HEK293 (cell line): ENCODE results near the gene UBAP2.

Experiments
- CTCF ChIA-PET: fragments of 350-600 bp; formaldehyde crosslinking; extraction: SDS; loops from one replicate; lab custom pipeline; 2021; ENCODE audit warnings: antibody characterized with exemption; lab: Yijun Ruan, JAX
- POLR2A ChIA-PET: fragments of 300-600 bp; formaldehyde crosslinking; extraction: SDS; loops from one replicate; lab custom pipeline; 2020; ENCODE audit warnings: antibody characterized with exemption, inconsistent platforms; lab: Yijun Ruan, JAX
- H3K27ac ChIP-seq: fragments of 200-500 bp; sonication (Bioruptor generic); 2 replicates; pipeline ENCODE4 v1.5.1; 2014; ENCODE audit warnings: low read depth, low read length, control low read depth, inconsistent platforms; ENCODE audit errors: extremely low read depth
- H3K36me3 ChIP-seq, 2 experiments: fragments of 200-500 bp in 1 of 2; sonication (Bioruptor generic) in 1 of 2; 1 replicate in 1 of 2; 2 replicates in 1 of 2; pipeline ENCODE4 v1.5.1; 2014 to 2017; ENCODE audit warnings: inconsistent platforms in 2 of 2, low read length in 2 of 2; ENCODE audit not compliant: control insufficient read depth in 2 of 2, insufficient read depth in 1 of 2
- H3K4me1 ChIP-seq: fragments of 200-500 bp; sonication (Bioruptor generic); 2 replicates; pipeline ENCODE4 v1.5.1; 2014; ENCODE audit warnings: mild to moderate bottlenecking, low read length, inconsistent platforms; ENCODE audit not compliant: control insufficient read depth, insufficient read depth
- H3K4me3 ChIP-seq: 2 replicates; pipeline ENCODE4 v1.5.1; 2011; ENCODE audit warnings: low read depth, mild to moderate bottlenecking, control low read depth, low read length, moderate library complexity
- H3K9me3 ChIP-seq: fragments of 200-500 bp; sonication (Bioruptor generic); 2 replicates; pipeline ENCODE4 v1.5.1; 2014; ENCODE audit warnings: low read depth, low read length, inconsistent platforms; ENCODE audit not compliant: control insufficient read depth, insufficient read depth
- BCL6B ChIP-seq: fragments of 450-650 bp; formaldehyde crosslinking; IDR thresholded peaks from 2 replicates; pipeline ENCODE4 v1.5.1; 2017; ENCODE audit warnings: missing biosample characterization, missing genetic modification characterization
- GLIS1 ChIP-seq: fragments of 450-650 bp; formaldehyde crosslinking; IDR thresholded peaks from 2 replicates; pipeline ENCODE4 v1.5.1; 2016; ENCODE audit warnings: missing biosample characterization, missing genetic modification characterization
- HOXC10 ChIP-seq: sonication (generic); formaldehyde crosslinking; IDR thresholded peaks from 2 replicates; pipeline ENCODE4 v1.8.1; 2023; ENCODE audit warnings: mild to moderate bottlenecking, missing genetic modification reagents
- HOXD13 ChIP-seq: sonication (generic); formaldehyde crosslinking; IDR thresholded peaks from 2 replicates; pipeline ENCODE4 v1.8.0; 2022; ENCODE audit warnings: missing genetic modification reagents, borderline replicate concordance
- SALL2 ChIP-seq: fragments of 450-650 bp; formaldehyde crosslinking; IDR thresholded peaks from 2 replicates; pipeline ENCODE4 v1.5.0; 2017; ENCODE audit warnings: missing biosample characterization, mild to moderate bottlenecking, missing genetic modification characterization, borderline replicate concordance
- SP7 ChIP-seq: fragments of 450-650 bp; formaldehyde crosslinking; IDR thresholded peaks from 2 replicates; pipeline ENCODE4 v1.5.1; 2016; ENCODE audit warnings: missing biosample characterization, missing genetic modification characterization
- ZBTB1 ChIP-seq: fragments of 450-650 bp; formaldehyde crosslinking; IDR thresholded peaks from 2 replicates; pipeline ENCODE4 v1.5.1; 2016; ENCODE audit warnings: missing biosample characterization, missing genetic modification characterization
- ZBTB44 ChIP-seq: fragments of 450-650 bp; IDR thresholded peaks from 2 replicates; pipeline ENCODE4 v1.5.1; 2018; ENCODE audit warnings: missing biosample characterization, mild to moderate bottlenecking, missing genetic modification characterization
- ZBTB48 ChIP-seq: fragments of 450-650 bp; formaldehyde crosslinking; IDR thresholded peaks from 2 replicates; pipeline ENCODE4 v1.5.1; 2016; ENCODE audit warnings: missing biosample characterization, missing genetic modification characterization
- ZEB2 ChIP-seq: fragments of 450-650 bp; formaldehyde crosslinking; IDR thresholded peaks from 2 replicates; pipeline ENCODE4 v1.5.1; 2016; ENCODE audit warnings: missing biosample characterization, missing genetic modification characterization
- ZNF175 ChIP-seq: fragments of 450-650 bp; formaldehyde crosslinking; IDR thresholded peaks from 2 replicates; pipeline ENCODE4 v1.5.1; 2016; ENCODE audit warnings: missing biosample characterization, missing genetic modification characterization
- ZNF19 ChIP-seq: fragments of 450-650 bp; formaldehyde crosslinking; IDR thresholded peaks from 2 replicates; pipeline ENCODE4; 2016; ENCODE audit warnings: missing biosample characterization, missing genetic modification characterization, low read depth
- ZNF214 ChIP-seq: fragments of 450-650 bp; formaldehyde crosslinking; IDR thresholded peaks from 2 replicates; pipeline ENCODE4 v1.5.1; 2017; ENCODE audit warnings: missing biosample characterization, mild to moderate bottlenecking, missing genetic modification characterization, borderline replicate concordance
- ZNF23 ChIP-seq: fragments of 450-650 bp; formaldehyde crosslinking; IDR thresholded peaks from 2 replicates; pipeline ENCODE4 v1.5.1; 2016; ENCODE audit warnings: missing biosample characterization, missing genetic modification characterization, borderline replicate concordance
- ZNF48 ChIP-seq: fragments of 450-650 bp; formaldehyde crosslinking; IDR thresholded peaks from 2 replicates; pipeline ENCODE4 v1.5.1; 2016; ENCODE audit warnings: missing biosample characterization, missing genetic modification characterization
- ZNF501 ChIP-seq: fragments of 450-650 bp; formaldehyde crosslinking; IDR thresholded peaks from 2 replicates; pipeline ENCODE4 v1.5.1; 2016; ENCODE audit warnings: missing biosample characterization, missing genetic modification characterization
- ZNF530 ChIP-seq: fragments of 450-650 bp; formaldehyde crosslinking; IDR thresholded peaks from 2 replicates; pipeline ENCODE4 v1.5.1; 2016; ENCODE audit warnings: low read depth, missing biosample characterization, missing genetic modification characterization
- ZNF548 ChIP-seq: fragments of 450-650 bp; formaldehyde crosslinking; IDR thresholded peaks from 2 replicates; pipeline ENCODE4 v1.5.1; 2016; ENCODE audit warnings: missing biosample characterization, missing genetic modification characterization
- ZNF555 ChIP-seq: fragments of 450-650 bp; formaldehyde crosslinking; conservative IDR thresholded peaks from 2 replicates; pipeline ENCODE4 v1.5.1; 2017; ENCODE audit warnings: missing biosample characterization, mild to moderate bottlenecking, missing genetic modification characterization, inconsistent platforms
- ZNF560 ChIP-seq: fragments of 450-650 bp; formaldehyde crosslinking; IDR thresholded peaks from 2 replicates; pipeline ENCODE4 v1.5.1; 2017; ENCODE audit warnings: missing biosample characterization, missing genetic modification characterization, borderline replicate concordance
- ZNF600 ChIP-seq: fragments of 450-650 bp; formaldehyde crosslinking; IDR thresholded peaks from 2 replicates; pipeline ENCODE4 v1.5.1; 2016; ENCODE audit warnings: missing biosample characterization, missing genetic modification characterization
- ZNF623 ChIP-seq: fragments of 450-650 bp; formaldehyde crosslinking; IDR thresholded peaks from 2 replicates; pipeline ENCODE4 v1.5.1; 2016; ENCODE audit warnings: missing biosample characterization, missing genetic modification characterization
- ZNF624 ChIP-seq: fragments of 450-650 bp; formaldehyde crosslinking; IDR thresholded peaks from 2 replicates; pipeline ENCODE4 v1.5.1; 2017; ENCODE audit warnings: missing biosample characterization, missing genetic modification characterization
- ZNF639 ChIP-seq: fragments of 450-650 bp; formaldehyde crosslinking; IDR thresholded peaks from 2 replicates; pipeline ENCODE4 v1.5.1; 2016; ENCODE audit warnings: missing biosample characterization, missing genetic modification characterization
- ZNF654 ChIP-seq: fragments of 450-650 bp; formaldehyde crosslinking; IDR thresholded peaks from 2 replicates; pipeline ENCODE4 v1.5.1; 2016; ENCODE audit warnings: low read depth, missing biosample characterization, missing genetic modification characterization
- ZNF76 ChIP-seq: fragments of 450-650 bp; formaldehyde crosslinking; IDR thresholded peaks from 2 replicates; pipeline ENCODE4; 2016; ENCODE audit warnings: low read depth, missing biosample characterization, missing genetic modification characterization, borderline replicate concordance
- ZSCAN23 ChIP-seq: fragments of 450-650 bp; formaldehyde crosslinking; IDR thresholded peaks from 2 replicates; pipeline ENCODE4 v1.5.1; 2016; ENCODE audit warnings: missing biosample characterization, missing genetic modification characterization
- TF ChIP-seq, protein P1 (sequence below): sonication (generic); formaldehyde crosslinking; IDR thresholded peaks from 2 replicates; pipeline ENCODE4 v1.8.1; 2022; ENCODE audit warnings: mild to moderate bottlenecking, moderate library complexity, missing genetic modification reagents
- TF ChIP-seq, protein P2 (sequence below): fragments of 450-650 bp; formaldehyde crosslinking; IDR thresholded peaks from 2 replicates; pipeline ENCODE4; 2016; ENCODE audit warnings: missing biosample characterization, missing genetic modification characterization

The UBAP2 gene

DNA sequence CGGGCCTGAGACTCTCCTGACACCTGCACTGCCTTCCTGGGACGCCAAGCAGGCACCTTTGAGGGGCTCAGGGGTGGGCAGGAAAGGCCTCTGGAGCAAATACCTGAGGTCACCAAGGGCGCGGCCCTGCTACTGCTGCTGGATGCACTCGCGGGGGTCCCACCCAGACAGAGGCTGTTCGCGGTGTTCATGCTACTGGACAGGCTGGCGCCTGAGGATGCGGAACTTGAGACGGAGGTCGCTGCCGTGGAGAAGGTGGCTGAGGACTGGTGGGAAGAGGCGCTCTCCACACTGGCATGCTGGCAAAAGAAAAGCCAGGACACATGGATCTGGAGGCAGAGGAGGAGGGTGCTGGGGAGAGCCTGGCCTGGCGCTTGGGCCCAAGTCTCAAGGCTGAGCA, 121.0 kb downstream of the UBAP2 start:
- peaks cover 0 to 91% of the 10 kb centered on the region in 2 experiments; a peak in 2 of 3 replicates for H3K36me3 ChIP-seq
- H3K27ac ChIP-seq: no peak overlapping the region
- no peak for TF ChIP-seq ZNF624 (tag by site-specific recombination)
- TF ChIP-seq, protein P1, sequence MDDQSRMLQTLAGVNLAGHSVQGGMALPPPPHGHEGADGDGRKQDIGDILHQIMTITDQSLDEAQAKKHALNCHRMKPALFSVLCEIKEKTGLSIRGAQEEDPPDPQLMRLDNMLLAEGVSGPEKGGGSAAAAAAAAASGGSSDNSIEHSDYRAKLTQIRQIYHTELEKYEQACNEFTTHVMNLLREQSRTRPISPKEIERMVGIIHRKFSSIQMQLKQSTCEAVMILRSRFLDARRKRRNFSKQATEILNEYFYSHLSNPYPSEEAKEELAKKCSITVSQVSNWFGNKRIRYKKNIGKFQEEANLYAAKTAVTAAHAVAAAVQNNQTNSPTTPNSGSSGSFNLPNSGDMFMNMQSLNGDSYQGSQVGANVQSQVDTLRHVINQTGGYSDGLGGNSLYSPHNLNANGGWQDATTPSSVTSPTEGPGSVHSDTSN (CRISPR knock-in tag): no peak
- no peak for TF ChIP-seq ZEB2 (tag by site-specific recombination)
- TF ChIP-seq ZNF639: no peak
- TF ChIP-seq BCL6B: no peak
- TF ChIP-seq ZNF19: no peak
- no peak for TF ChIP-seq ZBTB48
- TF ChIP-seq, protein P2, sequence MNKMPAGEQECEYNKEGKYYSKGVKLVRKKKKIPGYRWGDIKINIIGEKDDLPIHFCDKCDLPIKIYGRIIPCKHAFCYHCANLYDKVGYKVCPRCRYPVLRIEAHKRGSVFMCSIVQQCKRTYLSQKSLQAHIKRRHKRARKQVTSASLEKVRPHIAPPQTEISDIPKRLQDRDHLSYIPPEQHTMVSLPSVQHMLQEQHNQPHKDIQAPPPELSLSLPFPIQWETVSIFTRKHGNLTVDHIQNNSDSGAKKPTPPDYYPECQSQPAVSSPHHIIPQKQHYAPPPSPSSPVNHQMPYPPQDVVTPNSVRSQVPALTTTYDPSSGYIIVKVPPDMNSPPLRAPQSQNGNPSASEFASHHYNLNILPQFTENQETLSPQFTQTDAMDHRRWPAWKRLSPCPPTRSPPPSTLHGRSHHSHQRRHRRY: no peak
- TF ChIP-seq ZNF214 (tag by site-specific recombination): no peak
- TF ChIP-seq ZBTB1 (tag by site-specific recombination): no peak
- no peak for TF ChIP-seq ZNF623 (tag by site-specific recombination)
- TF ChIP-seq ZNF175 (tag by site-specific recombination): no peak
- no peak for TF ChIP-seq ZNF555 (tag by site-specific recombination)
- TF ChIP-seq ZNF600 (tag by site-specific recombination): no peak
- no peak for TF ChIP-seq ZSCAN23 (tag by site-specific recombination)
- TF ChIP-seq ZNF76 (tag by site-specific recombination): no peak
- TF ChIP-seq ZNF48 (tag by site-specific recombination): no peak
- no peak for TF ChIP-seq GLIS1
- TF ChIP-seq ZNF560: no peak
- no peak for TF ChIP-seq ZNF654
- H3K4me3 ChIP-seq: no peak overlapping the region
- ChIA-PET CTCF (interaction anchor here (0.6 to 1.4 kb wide), 2 partner anchors 146 to 282 kb away, joined by 3 to 4 read pairs; no protein-coding TSS in a partner anchor), POLR2A (no interaction called here)
- H3K4me1 ChIP-seq: no peaks in the 10 kb centered on the region
- no peaks in the 10 kb centered on the region for H3K9me3 ChIP-seq

DNA sequence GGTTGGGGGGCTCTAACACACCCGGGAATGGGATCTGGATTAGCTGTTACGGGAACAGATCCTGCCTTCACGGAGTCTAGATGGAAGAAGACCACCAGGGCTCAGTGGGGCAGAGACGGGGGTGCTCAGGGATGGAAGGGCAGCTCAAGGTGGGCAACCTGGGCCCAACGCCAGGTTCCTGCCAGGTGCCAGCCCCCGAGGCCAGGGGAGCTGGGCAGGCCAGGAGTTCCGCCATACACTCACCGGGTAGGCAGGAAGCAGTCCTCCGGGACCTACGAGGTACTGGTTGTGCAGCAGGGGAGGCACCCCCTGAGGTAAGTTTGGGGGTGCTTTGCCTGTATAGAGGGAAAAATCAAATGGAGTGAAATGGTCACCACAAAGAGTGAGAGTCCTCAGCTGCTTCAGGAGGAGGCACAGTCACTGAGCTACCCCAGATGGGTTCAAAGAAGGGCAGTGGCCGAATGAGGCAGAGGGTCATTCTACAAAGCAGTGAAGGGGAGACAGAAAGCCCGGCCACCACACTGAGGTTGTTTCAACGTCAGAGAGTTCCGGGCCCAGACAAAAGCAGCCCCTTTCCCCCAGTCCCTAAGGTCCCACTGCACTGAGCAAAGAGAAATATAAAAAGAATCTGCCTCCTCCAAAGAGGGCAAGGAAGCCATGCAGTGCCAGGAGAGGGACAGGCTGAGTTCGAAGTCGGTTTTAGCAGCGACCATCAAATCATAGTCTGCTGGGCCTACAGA, 121.8 kb downstream of the UBAP2 start:
- Histone ChIP-seq H3K4me3 (no peak overlapping the region), H3K27ac (no peak overlapping the region), H3K4me1 (no peaks in the 10 kb centered on the region), H3K9me3 (no peaks in the 10 kb centered on the region), H3K36me3 (peaks cover 0 to 91% of the 10 kb centered on the region in 2 experiments; a peak in 2 of 3 replicates)
- TF ChIP-seq ZNF548 (no peak), SP7 (tag by site-specific recombination) (no peak), ZNF530 (tag by site-specific recombination) (no peak), ZNF48 (tag by site-specific recombination) (no peak), ZNF501 (tag by site-specific recombination) (no peak), HOXD13 (CRISPR knock-in tag) (no peak), ZNF23 (tag by site-specific recombination) (no peak), HOXC10 (CRISPR knock-in tag) (no peak), ZBTB44 (no peak), SALL2 (tag by site-specific recombination) (no peak)
- ChIA-PET POLR2A (interaction anchor here (0.5 to 0.6 kb wide), 2 partner anchors 11 to 15 kb away, joined by 3 to 4 read pairs; no protein-coding TSS in a partner anchor), CTCF (interaction anchor here (0.7 to 3.2 kb wide), 6 partner anchors 10 to 147 kb away, joined by 3 to 25 read pairs (median 3); no protein-coding TSS in a partner anchor)
